Measurements from ENCODE around the gene HNF4A.

The HNF4A gene

GRCh38 chr20:44364068-44364467 lies 8.6 kb downstream of the HNF4A start:
- CTCF ChIA-PET = no interaction called here

More at GRCh38 chr20:44364068-44364467, 8.6 kb downstream of the HNF4A start:
- Histone ChIP-seq H3K4me3 (ENCODE audit: low read depth, low read length) (no peak overlapping the region), H3K4me1 (ENCODE audit: control insufficient read depth, insufficient read depth, low read length) (no peaks in the 10 kb centered on the region), H3K27ac (ENCODE audit: extremely low read depth, low read depth, low read length) (no peak overlapping the region), H3K9me3 (ENCODE audit: control insufficient read depth, insufficient read depth, low read depth, low read length) (no peaks in the 10 kb centered on the region), H3K36me3 (ENCODE audit: control insufficient read depth in 2 of 2, insufficient read depth in 1 of 2, low read length in 2 of 2) (no peaks in the 10 kb centered on the region)
- TF ChIP-seq TSHZ1 (tag by site-specific recombination; IDR thresholded peaks at IDR 0.05; ENCODE audit: borderline replicate concordance) (no peak), ZFP37 (tag by site-specific recombination; IDR thresholded peaks at IDR 0.05) (no peak), ZNF211 (tag by site-specific recombination; IDR thresholded peaks at IDR 0.05; ENCODE audit: low read depth) (no peak), SP3 (tag by site-specific recombination; IDR thresholded peaks at IDR 0.05) (no peak), SP2 (tag by site-specific recombination; IDR thresholded peaks at IDR 0.05) (no peak), ZNF777 (tag by site-specific recombination; IDR thresholded peaks at IDR 0.05; ENCODE audit: borderline replicate concordance) (no peak), ZNF433 (tag by site-specific recombination; IDR thresholded peaks at IDR 0.05; ENCODE audit: low read depth) (no peak), REPIN1 (tag by site-specific recombination; IDR thresholded peaks at IDR 0.05; ENCODE audit: low read depth) (no peak), GLIS1 (tag by site-specific recombination; IDR thresholded peaks at IDR 0.05) (no peak), KLF8 (tag by site-specific recombination; IDR thresholded peaks at IDR 0.05) (no peak), ZNF280D (tag by site-specific recombination; IDR thresholded peaks at IDR 0.05) (no peak), GLI4 (tag by site-specific recombination; IDR thresholded peaks at IDR 0.05) (no peak), SETDB1 (IDR thresholded peaks at IDR 0.05; ENCODE audit: insufficient read length, low read length) (no peak), BCL11A (tag by site-specific recombination; IDR thresholded peaks at IDR 0.05; ENCODE audit: low read depth) (no peak), ZNF843 (tag by site-specific recombination; IDR thresholded peaks at IDR 0.05) (no peak), FEZF1 (tag by site-specific recombination; IDR thresholded peaks at IDR 0.05) (no peak), ZNF747 (tag by site-specific recombination; IDR thresholded peaks at IDR 0.05) (no peak), ZSCAN16 (tag by site-specific recombination; IDR thresholded peaks at IDR 0.05) (no peak)
- TF ChIP-seq, protein P1, sequence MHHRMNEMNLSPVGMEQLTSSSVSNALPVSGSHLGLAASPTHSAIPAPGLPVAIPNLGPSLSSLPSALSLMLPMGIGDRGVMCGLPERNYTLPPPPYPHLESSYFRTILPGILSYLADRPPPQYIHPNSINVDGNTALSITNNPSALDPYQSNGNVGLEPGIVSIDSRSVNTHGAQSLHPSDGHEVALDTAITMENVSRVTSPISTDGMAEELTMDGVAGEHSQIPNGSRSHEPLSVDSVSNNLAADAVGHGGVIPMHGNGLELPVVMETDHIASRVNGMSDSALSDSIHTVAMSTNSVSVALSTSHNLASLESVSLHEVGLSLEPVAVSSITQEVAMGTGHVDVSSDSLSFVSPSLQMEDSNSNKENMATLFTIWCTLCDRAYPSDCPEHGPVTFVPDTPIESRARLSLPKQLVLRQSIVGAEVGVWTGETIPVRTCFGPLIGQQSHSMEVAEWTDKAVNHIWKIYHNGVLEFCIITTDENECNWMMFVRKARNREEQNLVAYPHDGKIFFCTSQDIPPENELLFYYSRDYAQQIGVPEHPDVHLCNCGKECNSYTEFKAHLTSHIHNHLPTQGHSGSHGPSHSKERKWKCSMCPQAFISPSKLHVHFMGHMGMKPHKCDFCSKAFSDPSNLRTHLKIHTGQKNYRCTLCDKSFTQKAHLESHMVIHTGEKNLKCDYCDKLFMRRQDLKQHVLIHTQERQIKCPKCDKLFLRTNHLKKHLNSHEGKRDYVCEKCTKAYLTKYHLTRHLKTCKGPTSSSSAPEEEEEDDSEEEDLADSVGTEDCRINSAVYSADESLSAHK (tag by site-specific recombination; IDR thresholded peaks at IDR 0.05) = no peak
- POLR2A ChIA-PET = interaction anchor here (0.5 kb wide), 1 partner anchor 159 kb away, joined by 3 read pairs; no protein-coding TSS in a partner anchor
